GM23248 (cell line): ENCODE data around the gene RRP9. TPM values are rescaled to one million over a fixed set of nuclear protein-coding genes. Genes with fewer than 3 reads are reported as not detected.
A peak's percentile ranks its signal among the peaks of the same experiment; 100 is the strongest.

ENCODE experiments used
- DNase-seq: peaks from one replicate; pipeline ENCODE4 v3.0.0-alpha.2; 2015
- H2AFZ ChIP-seq: fragments of 200-600 bp; sonication (generic); 2 replicates; pipeline ENCODE4 v1.6.1; 2016; ENCODE audit warnings: antibody characterized with exemption
- H3F3A ChIP-seq: fragments of 200-600 bp; sonication (generic); 2 replicates; pipeline ENCODE4 v1.6.1; 2016; ENCODE audit warnings: mild to moderate bottlenecking, antibody characterized with exemption, mixed run types; ENCODE audit not compliant: insufficient read depth
- H3K27ac ChIP-seq: fragments of 200-600 bp; sonication (generic); 2 replicates; pipeline ENCODE4 v1.5.1; 2016; ENCODE audit warnings: mild to moderate bottlenecking
- H3K27me3 ChIP-seq: fragments of 200-600 bp; sonication (generic); replicated peaks from 2 replicates; pipeline ENCODE4 v1.6.1; 2016; ENCODE audit warnings: mild to moderate bottlenecking; ENCODE audit not compliant: insufficient read depth
- H3K36me3 ChIP-seq: fragments of 200-600 bp; sonication (generic); 2 replicates; pipeline ENCODE4 v1.6.1; 2016; ENCODE audit warnings: low read depth, mild to moderate bottlenecking
- H3K4me1 ChIP-seq: fragments of 200-600 bp; sonication (generic); 2 replicates; pipeline ENCODE4 v1.6.1; 2016; ENCODE audit warnings: mild to moderate bottlenecking; ENCODE audit not compliant: insufficient read depth
- H3K4me2 ChIP-seq: fragments of 200-600 bp; sonication (generic); one replicate; pipeline ENCODE4 v1.6.1; 2016; ENCODE audit warnings: mild to moderate bottlenecking; ENCODE audit not compliant: unreplicated experiment
- H3K4me3 ChIP-seq: fragments of 200-600 bp; sonication (generic); 2 replicates; pipeline ENCODE4 v1.5.1; 2016; ENCODE audit warnings: mild to moderate bottlenecking
- H3K79me2 ChIP-seq: fragments of 200-600 bp; sonication (generic); 2 replicates; pipeline ENCODE4 v1.6.1; 2016; ENCODE audit warnings: mild to moderate bottlenecking; ENCODE audit not compliant: insufficient read depth
- H3K9ac ChIP-seq: fragments of 200-600 bp; sonication (generic); 2 replicates; pipeline ENCODE4 v1.6.1; 2016; ENCODE audit warnings: mild to moderate bottlenecking
- H3K9me2 ChIP-seq: fragments of 200-600 bp; sonication (generic); 2 replicates; pipeline ENCODE4 v1.6.1; 2016; ENCODE audit warnings: mixed run types, mild to moderate bottlenecking, moderate library complexity; ENCODE audit not compliant: insufficient read depth
- H3K9me3 ChIP-seq: fragments of 200-600 bp; sonication (generic); one replicate; pipeline ENCODE4 v1.6.1; 2017; ENCODE audit warnings: low read depth
- H4K20me1 ChIP-seq: fragments of 200-600 bp; sonication (generic); 2 replicates; pipeline ENCODE4 v1.6.0; 2016; ENCODE audit not compliant: insufficient read depth
- EZH2 ChIP-seq: fragments of 200-600 bp; sonication (generic); IDR thresholded peaks from 2 replicates; pipeline ENCODE4 v1.6.1; 2018; ENCODE audit warnings: antibody characterized with exemption, mild to moderate bottlenecking; ENCODE audit not compliant: insufficient read depth, poor library complexity, severe bottlenecking
- EZH2phosphoT487 ChIP-seq: fragments of 200-600 bp; sonication (generic); IDR thresholded peaks from 2 replicates; pipeline ENCODE4 v1.6.1; 2018; ENCODE audit warnings: antibody characterized with exemption, moderate library complexity, mild to moderate bottlenecking, low read depth; ENCODE audit not compliant: insufficient read depth
- WGBS, 2 experiments: methylation state at CpG; one replicate each; pipeline ENCODE4 v1.1.6; 2015 to 2017; ENCODE audit warnings: low lambda C conversion rate in 2 of 2, low coverage in 1 of 2; ENCODE audit errors: missing lambda C conversion rate in 2 of 2; 5-methylcytosine and 5-hydroxymethylcytosine counted together
- in situ Hi-C: fragments of 300-500 bp; cut with MboI; formaldehyde crosslinking; loops from 2 replicates; pipeline ENCODE4 v1.15.0; 2020
- polyA plus RNA-seq: library from polyadenylated mRNA; unstranded; fragments of >200 nt; fragmentation: Nextera tagmentation; extraction: Ambion mirVana; gene quantifications from 2 replicates; pipeline ENCODE4 v1.2.1, GENCODE V29; 2016
- total RNA-seq: library from RNA; depleted of rRNA; stranded (reverse); fragments of >200 nt; shearing (Covaris generic); gene quantifications from 2 replicates; pipeline ENCODE4 v1.2.3, GENCODE V29; 2014

RRP9 gene
- total and polyA plus RNA-seq, 2 experiments from 2014 or later = 27.5 to 28.4 TPM

GRCh38 chr3:51959651-51960050, 17.9 kb upstream of the RRP9 start:
- 92 to 99% methylated on average over 7 of the region's 7 CpGs for WGBS, 2 experiments
- H3K9me3 ChIP-seq = no peaks in the 10 kb centered on the region
- H3K36me3 ChIP-seq = no peaks in the 10 kb centered on the region

GRCh38 chr3:51958603-51959521, 17.2 kb upstream of the RRP9 start:
- Histone ChIP-seq H3K4me3 (no peak overlapping the region), H3K27ac (no peak overlapping the region), H2AFZ (no peak overlapping the region), H3K4me2 (no peak overlapping the region), H3K9me2 (no peaks in the 10 kb centered on the region), H3K4me1 (no peaks in the 10 kb centered on the region), H3F3A (0 out of 2 replicates have a peak, but pooled peaks cover 5% of the 10 kb centered on the region), H3K36me3 (no peaks in the 10 kb centered on the region), H4K20me1 (no peaks in the 10 kb centered on the region), H3K9me3 (no peaks in the 10 kb centered on the region), H3K27me3 (no peaks in the 10 kb centered on the region), H3K79me2 (no peaks in the 10 kb centered on the region), H3K9ac (no peak overlapping the region)
- TF ChIP-seq EZH2phosphoT487 (no peak), EZH2 (no peak)
- in situ Hi-C loops = no loop called here
- no peak for DNase-seq
- WGBS, 2 experiments = 93 to 95% methylated on average over 20 of the region's 20 CpGs

More at GRCh38 chr3:51959651-51960050, 17.9 kb upstream of the RRP9 start:
- in situ Hi-C loops = no loop called here
- Histone ChIP-seq H3F3A (no peaks in the 10 kb centered on the region), H2AFZ (no peak overlapping the region), H3K9ac (no peak overlapping the region), H3K4me3 (no peak overlapping the region), H3K9me2 (no peaks in the 10 kb centered on the region), H3K79me2 (0 out of 2 replicates have a peak, but pooled peaks cover 2% of the 10 kb centered on the region), H3K27ac (no peak overlapping the region), H4K20me1 (no peaks in the 10 kb centered on the region), H3K4me2 (no peak overlapping the region), H3K27me3 (no peaks in the 10 kb centered on the region), H3K4me1 (no peaks in the 10 kb centered on the region)
- TF ChIP-seq EZH2phosphoT487 (no peak), EZH2 (no peak)
- DNase-seq = no peak

- in situ Hi-C loops = no loop called here
These were observed 16.0 kb upstream of the RRP9 start for GRCh38 chr3:51957520-51958205.

GRCh38 chr3:51955893-51956770, 14.4 kb upstream of the RRP9 start:
- H3K36me3 ChIP-seq = no peaks in the 10 kb centered on the region
- no peaks in the 10 kb centered on the region for H3K79me2 ChIP-seq
- no peak overlapping the region for H3K9ac ChIP-seq
- no peaks in the 10 kb centered on the region for H3K9me2 ChIP-seq
- 13 to 14% methylated on average over 59 to 79 of the region's 97 CpGs for WGBS, 2 experiments
- peak overlapping the region; percentile 30 for H3K4me2 ChIP-seq
- H2AFZ ChIP-seq = peak overlapping the region; percentile 32; the same call in 1 of the 2 replicates
- H3K9me3 ChIP-seq = no peaks in the 10 kb centered on the region
- no peaks in the 10 kb centered on the region for H3K27me3 ChIP-seq
- peak; percentile 83 for DNase-seq
- in situ Hi-C loops = no loop called here
- TF ChIP-seq EZH2 = no peak
- H3K4me1 ChIP-seq = no peaks in the 10 kb centered on the region
- H3F3A ChIP-seq = peaks cover 17% of the 10 kb centered on the region
- no peak overlapping the region for H3K27ac ChIP-seq
- H3K4me3 ChIP-seq = peak overlapping the region; percentile 41; the same call in 1 of the 2 replicates
- no peaks in the 10 kb centered on the region for H4K20me1 ChIP-seq

More at GRCh38 chr3:51957520-51958205, 16.0 kb upstream of the RRP9 start:
- no peak for TF ChIP-seq EZH2phosphoT487
- no peak for TF ChIP-seq EZH2
- Histone ChIP-seq H3K9ac (no peak overlapping the region), H3K27ac (no peak overlapping the region), H3K4me3 (no peak overlapping the region), H4K20me1 (no peaks in the 10 kb centered on the region), H3K27me3 (no peaks in the 10 kb centered on the region), H3K36me3 (no peaks in the 10 kb centered on the region), H3K4me2 (no peak overlapping the region), H3F3A (peaks cover 15% of the 10 kb centered on the region), H3K9me2 (no peaks in the 10 kb centered on the region), H2AFZ (no peak overlapping the region), H3K4me1 (no peaks in the 10 kb centered on the region), H3K9me3 (no peaks in the 10 kb centered on the region), H3K79me2 (no peaks in the 10 kb centered on the region)
- WGBS, 2 experiments = 89 to 91% methylated on average over 15 of the region's 15 CpGs
- no peak for DNase-seq
